ENCODE measurements around the gene LMCD1. TPM values are rescaled to one million over a fixed set of nuclear protein-coding genes. Genes with fewer than 3 reads are reported as not detected.

The LMCD1 gene
- total RNA-seq, 2 experiments from 2014 or later: 0.47 TPM; not detected in 1

DNA sequence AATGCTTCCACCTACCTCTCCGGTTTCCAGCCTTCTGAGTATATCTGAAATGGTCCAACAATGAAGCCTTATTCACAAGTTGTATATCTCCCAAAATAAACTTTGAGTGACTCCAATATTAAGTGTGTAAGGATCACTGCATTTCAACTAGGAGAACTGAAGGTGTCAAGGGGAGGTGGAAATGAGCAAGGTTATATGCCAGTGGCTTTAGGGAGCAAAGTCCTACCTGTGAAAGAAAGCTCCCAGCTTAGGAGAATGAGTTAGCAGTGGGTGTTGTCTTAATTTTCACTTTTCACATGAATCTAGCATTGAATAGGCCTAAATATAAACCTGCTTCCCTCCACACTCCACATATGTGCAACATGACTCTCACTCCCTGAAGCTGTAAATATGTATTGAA lies 29.0 kb downstream of the LMCD1 start:
- CTCF ChIA-PET (ENCODE audit: unreplicated experiment): no interaction called here
- TF ChIP-seq EZH2phosphoT487 (IDR thresholded peaks at IDR 0.05; ENCODE audit: borderline replicate concordance, low read depth, low read length) (no peak), CTCF (conservative IDR thresholded peaks at IDR 0.05; ENCODE audit: low read length) (no peak)

DNA sequence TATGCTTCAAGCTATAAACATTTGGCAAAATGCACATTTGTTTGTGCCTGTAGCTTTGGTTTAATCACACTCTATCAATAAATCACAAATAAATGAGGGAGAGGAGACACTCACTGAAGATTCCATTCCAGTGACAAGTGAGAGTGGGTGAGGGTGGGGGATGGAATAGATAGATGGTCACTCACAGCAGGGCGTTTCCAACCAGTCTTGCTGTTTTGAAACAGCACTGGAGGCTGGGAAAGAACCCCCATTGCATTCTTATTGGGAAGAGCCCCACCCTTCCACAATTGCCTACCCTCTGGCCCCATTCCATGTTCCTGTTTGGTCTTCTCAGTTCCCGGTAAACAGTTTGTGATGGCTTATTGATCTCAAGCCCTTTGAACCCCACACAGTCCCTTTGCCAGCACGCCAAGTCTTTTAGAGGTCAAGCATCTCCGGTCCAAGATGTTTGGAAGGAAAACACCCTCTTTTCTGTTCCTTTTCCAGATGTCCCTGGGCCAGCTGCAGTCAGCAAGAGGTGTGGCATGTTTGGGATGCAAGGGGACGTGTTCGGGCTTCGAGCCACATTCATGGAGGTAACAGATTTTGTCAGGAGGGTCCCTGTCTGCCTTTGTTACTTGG lies 30.7 kb downstream of the LMCD1 start:
- BruUV-seq (replicated peaks): no TSS peak
- CTCF ChIA-PET (ENCODE audit: unreplicated experiment): no interaction called here
- no peaks in the 10 kb centered on the region for H3K79me2 ChIP-seq (ENCODE audit: insufficient read depth, low read depth, low read length)
- no peak for TF ChIP-seq EZH2phosphoT487 (IDR thresholded peaks at IDR 0.05; ENCODE audit: borderline replicate concordance, low read depth, low read length)
- POLR2A ChIA-PET: no interaction called here
- H2AFZ ChIP-seq (ENCODE audit: low read length): no peak overlapping the region
- no peak for DNase-seq (ENCODE audit: low spot score)
- H3K4me1 ChIP-seq (ENCODE audit: insufficient read depth, low read length, poor library complexity, severe bottlenecking): no peaks in the 10 kb centered on the region
- H4K20me1 ChIP-seq (ENCODE audit: insufficient read depth, low read length): no peaks in the 10 kb centered on the region
- H3K36me3 ChIP-seq (ENCODE audit: insufficient read depth, low read length): no peaks in the 10 kb centered on the region
- no peak overlapping the region for H3K27ac ChIP-seq (ENCODE audit: low read depth, low read length, poor library complexity, severe bottlenecking)
- no peak overlapping the region for H3K4me3 ChIP-seq (ENCODE audit: low read depth, low read length, poor library complexity, severe bottlenecking)
- H3K9me2 ChIP-seq (ENCODE audit: insufficient read depth, low read length): no peaks in the 10 kb centered on the region
- H3K4me2 ChIP-seq (ENCODE audit: low read length): no peak overlapping the region
- intact Hi-C loops (cut with micrococcal nuclease; ENCODE audit: unreplicated experiment): no loop called here
- no peaks in the 10 kb centered on the region for H3K9me3 ChIP-seq (ENCODE audit: low read length)

More for the DNA sequence above, 29.0 kb downstream of the LMCD1 start:
- no peak for DNase-seq (ENCODE audit: low spot score)
- H3K79me2 ChIP-seq (ENCODE audit: insufficient read depth, low read depth, low read length): no peaks in the 10 kb centered on the region
- H2AFZ ChIP-seq (ENCODE audit: low read length): no peak overlapping the region
- no peaks in the 10 kb centered on the region for H3K9me2 ChIP-seq (ENCODE audit: insufficient read depth, low read length)
- POLR2A ChIA-PET: no interaction called here
- no peaks in the 10 kb centered on the region for H3K4me1 ChIP-seq (ENCODE audit: insufficient read depth, low read length, poor library complexity, severe bottlenecking)
- intact Hi-C loops (cut with micrococcal nuclease; ENCODE audit: unreplicated experiment): no loop called here
- no peaks in the 10 kb centered on the region for H3K36me3 ChIP-seq (ENCODE audit: insufficient read depth, low read length)
- H4K20me1 ChIP-seq (ENCODE audit: insufficient read depth, low read length): no peaks in the 10 kb centered on the region
- no peak overlapping the region for H3K27ac ChIP-seq (ENCODE audit: low read depth, low read length, poor library complexity, severe bottlenecking)
- no TSS peak for BruUV-seq (replicated peaks)
- H3K9me3 ChIP-seq (ENCODE audit: low read length): no peaks in the 10 kb centered on the region
- no peak overlapping the region for H3K4me3 ChIP-seq (ENCODE audit: low read depth, low read length, poor library complexity, severe bottlenecking)
- no peak overlapping the region for H3K4me2 ChIP-seq (ENCODE audit: low read length)

DNA sequence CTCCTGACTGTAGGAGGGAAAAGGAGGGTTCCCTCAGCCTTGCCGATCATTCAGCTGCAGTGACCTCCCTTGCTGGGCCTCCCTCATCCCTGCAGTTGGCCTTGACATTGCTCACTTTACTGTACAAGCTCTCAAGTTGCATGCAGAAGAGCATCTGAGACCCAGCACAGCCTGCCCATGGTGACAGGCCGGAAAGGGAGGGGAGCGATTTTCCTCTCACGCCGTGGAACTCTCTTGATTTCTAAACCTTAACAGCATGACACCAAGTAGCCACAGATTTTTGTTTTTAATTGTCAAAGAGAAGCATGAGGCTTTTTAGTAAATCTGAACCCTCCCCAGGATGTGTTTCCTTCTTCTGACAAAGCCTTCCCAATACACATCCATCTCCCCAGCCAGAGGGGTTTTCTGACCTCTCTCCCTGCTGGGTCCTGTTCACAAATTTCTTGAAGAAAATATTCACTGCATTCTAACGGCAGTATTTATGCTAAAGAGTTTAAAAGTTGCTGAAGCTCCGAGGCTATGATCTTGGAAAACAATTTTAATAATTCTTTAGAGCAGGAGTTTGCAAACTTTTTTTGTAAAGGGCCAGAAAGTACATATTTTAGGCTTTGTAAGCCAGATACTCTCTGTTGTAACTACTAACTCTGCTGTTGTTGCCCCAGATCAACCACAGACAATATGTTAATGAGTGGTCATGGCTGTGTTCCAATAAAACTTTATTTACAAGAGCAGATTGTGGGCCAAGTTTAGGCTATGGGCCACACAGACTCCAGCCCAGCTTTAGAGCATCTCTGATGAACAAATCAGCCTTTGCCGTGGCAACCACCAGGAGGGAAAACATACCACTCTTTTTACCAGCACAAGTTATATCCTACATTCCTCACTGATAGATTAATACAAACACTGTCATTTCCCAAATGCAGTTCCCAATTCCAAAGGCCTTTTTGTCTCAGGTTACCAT lies 34.8 kb downstream of the LMCD1 start:
- Histone ChIP-seq H3K4me3 (ENCODE audit: low read depth, low read length, poor library complexity, severe bottlenecking) (no peak overlapping the region), H3K9me3 (ENCODE audit: low read length) (no peaks in the 10 kb centered on the region), H3K4me1 (ENCODE audit: insufficient read depth, low read length, poor library complexity, severe bottlenecking) (no peaks in the 10 kb centered on the region), H3K27ac (ENCODE audit: low read depth, low read length, poor library complexity, severe bottlenecking) (no peak overlapping the region), H4K20me1 (ENCODE audit: insufficient read depth, low read length) (no peaks in the 10 kb centered on the region), H2AFZ (ENCODE audit: low read length) (no peak overlapping the region; the same call in 1 of the 2 replicates), H3K4me2 (ENCODE audit: low read length) (no peak overlapping the region), H3K79me2 (ENCODE audit: insufficient read depth, low read depth, low read length) (no peaks in the 10 kb centered on the region), H3K9me2 (ENCODE audit: insufficient read depth, low read length) (no peaks in the 10 kb centered on the region), H3K36me3 (ENCODE audit: insufficient read depth, low read length) (no peaks in the 10 kb centered on the region)
- intact Hi-C loops (cut with micrococcal nuclease; ENCODE audit: unreplicated experiment): no loop called here
- CTCF ChIA-PET (ENCODE audit: unreplicated experiment): no interaction called here
- TF ChIP-seq EZH2phosphoT487 (IDR thresholded peaks at IDR 0.05; ENCODE audit: borderline replicate concordance, low read depth, low read length): no peak
- no peak for TF ChIP-seq CTCF (conservative IDR thresholded peaks at IDR 0.05; ENCODE audit: low read length)
- POLR2A ChIA-PET: interaction anchor here (1.0 kb wide), 2 partner anchors 23 to 101 kb away, joined by 3 to 4 read pairs; no protein-coding TSS in a partner anchor
- no peak for DNase-seq (ENCODE audit: low spot score)
- no TSS peak for BruUV-seq (replicated peaks)
